HEK293T (cell line): ENCODE measurements around the gene SNAI3.

Source experiments
- BHLHE40 ChIP-seq: fragments of 450-650 bp; IDR thresholded peaks from 2 replicates; pipeline ENCODE4 v1.6.1; 2016; ENCODE audit warnings: mild to moderate bottlenecking, moderate library complexity, borderline replicate concordance
- ELF4 ChIP-seq: fragments of 450-650 bp; IDR thresholded peaks from 2 replicates; pipeline ENCODE4 v1.6.1; 2017; ENCODE audit warnings: antibody characterized with exemption
- FOXA1 ChIP-seq: fragments of 450-650 bp; IDR thresholded peaks from 2 replicates; pipeline ENCODE4 v1.6.1; 2016; ENCODE audit warnings: mild to moderate bottlenecking
- FOXK2 ChIP-seq: fragments of 450-650 bp; IDR thresholded peaks from 2 replicates; pipeline ENCODE4 v1.6.1; 2016; ENCODE audit warnings: mild to moderate bottlenecking
- HDGF ChIP-seq: fragments of 450-650 bp; IDR thresholded peaks from 2 replicates; pipeline ENCODE4 v1.6.1; 2017; ENCODE audit warnings: antibody characterized with exemption, borderline replicate concordance
- SUZ12 ChIP-seq: fragments of 450-650 bp; IDR thresholded peaks from 2 replicates; pipeline ENCODE4 v1.6.1; 2016; ENCODE audit warnings: mild to moderate bottlenecking

DNA sequence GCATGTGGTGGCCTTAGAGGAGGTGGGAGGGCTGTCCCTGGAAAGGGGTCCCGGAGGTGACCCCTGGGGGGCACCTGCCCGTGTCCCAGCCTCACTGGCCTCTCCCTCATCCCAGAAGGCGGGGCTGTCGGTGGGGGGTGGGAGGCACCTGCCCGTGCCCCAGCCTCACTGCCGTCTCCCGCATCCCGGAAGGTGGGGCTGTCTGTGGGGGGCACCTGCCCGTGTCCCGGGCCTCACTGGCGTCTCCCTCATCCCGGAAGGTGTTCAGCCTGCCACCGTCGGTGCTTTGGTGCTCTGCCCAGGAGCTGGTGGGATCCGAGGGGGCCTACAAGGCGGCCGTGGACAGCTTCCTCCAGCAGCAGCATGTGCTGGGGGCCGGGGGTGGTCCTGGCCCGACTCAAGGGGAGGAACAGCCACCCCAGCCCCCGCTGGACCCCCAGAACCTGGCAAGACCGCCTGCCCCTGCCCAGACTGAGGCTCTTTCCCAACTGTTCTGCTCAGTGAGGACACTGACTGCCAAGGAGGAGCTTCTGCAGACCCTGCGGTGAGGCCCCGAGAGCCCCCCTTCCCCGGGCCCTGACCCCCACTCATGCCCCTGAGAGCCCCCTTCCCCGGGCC lies 26.2 kb upstream of the SNAI3 start:
- no peak for TF ChIP-seq SUZ12
- no peak for TF ChIP-seq FOXK2
- TF ChIP-seq BHLHE40, result no peak
- no peak for TF ChIP-seq FOXA1
- TF ChIP-seq ELF4, result no peak
- no peak for TF ChIP-seq HDGF
